Prostate gland (tissue), 2 donors: ENCODE results near the gene LAMP1. TPM values are rescaled to one million over a fixed set of nuclear protein-coding genes. Genes with fewer than 3 reads are reported as not detected.

Experiments
- DNase-seq: peaks from one replicate; pipeline ENCODE4 v3.0.0-alpha.2; 2019; ENCODE audit warnings: low spot score
- H3K27ac ChIP-seq, 2 donors: fragments of 200-600 bp; sonication (generic); 2 replicates each; pipeline ENCODE4 v1.5.1; 2017 to 2019
- H3K27me3 ChIP-seq: fragments of 200-600 bp; sonication (generic); replicated peaks from 2 replicates; pipeline ENCODE4 v1.5.1; 2019; ENCODE audit not compliant: insufficient read depth
- H3K36me3 ChIP-seq, 2 donors: fragments of 200-600 bp; sonication (generic); 1 replicate in 1 of 2; 2 replicates in 1 of 2; pipeline versions ENCODE4 v1.5.1 to v1.8.1; 2017 to 2019
- H3K4me1 ChIP-seq: fragments of 200-600 bp; sonication (generic); replicated peaks from 2 replicates; pipeline ENCODE4 v1.5.1; 2019
- H3K4me3 ChIP-seq, 2 donors: fragments of 200-600 bp; sonication (generic); 2 replicates each; pipeline ENCODE4 v1.5.1; 2017 to 2019
- H3K9me3 ChIP-seq: fragments of 200-600 bp; sonication (generic); 2 replicates; pipeline ENCODE4 v1.5.1; 2017
- POLR2A ChIP-seq: fragments of 450-650 bp; IDR thresholded peaks from one replicate; pipeline ENCODE4 v1.6.1; 2016; ENCODE audit warnings: antibody characterized with exemption, mild to moderate bottlenecking
- POLR2AphosphoS5 ChIP-seq: sonication (generic); formaldehyde crosslinking; IDR thresholded peaks from one replicate; pipeline ENCODE4 v1.6.1; 2017; ENCODE audit warnings: antibody characterized with exemption
- WGBS: methylation state at CpG from one replicate; pipeline ENCODE4 v1.1.5; 2018; 5-methylcytosine and 5-hydroxymethylcytosine counted together
- intact Hi-C: fragments of 100-400 bp; cut with DNase I; formaldehyde crosslinking; loops from one replicate; pipeline ENCODE4 v1.14.2; 2022
- total RNA-seq, 2 donors: library from RNA; depleted of rRNA; stranded (reverse); fragments of >200 nt; gene quantifications; one replicate each; pipeline ENCODE4 v1.1.0, GENCODE V29; 2016
- TF ChIP-seq, protein P1 (sequence below), 4 experiments: fragments of 200-600 bp in 2 of 4; fragments of 450-650 bp in 2 of 4; sonication (generic) in 2 of 4; IDR thresholded peaks; 1 replicate in 3 of 4; 2 replicates in 1 of 4; pipeline ENCODE4 v1.5.1; 2016 to 2019; ENCODE audit warnings: antibody characterized with exemption in 4 of 4, mild to moderate bottlenecking in 2 of 4, moderate library complexity in 2 of 4

The LAMP1 gene
- total RNA-seq, 2 donors from 2014 or later, result 214 to 246 TPM

DNA sequence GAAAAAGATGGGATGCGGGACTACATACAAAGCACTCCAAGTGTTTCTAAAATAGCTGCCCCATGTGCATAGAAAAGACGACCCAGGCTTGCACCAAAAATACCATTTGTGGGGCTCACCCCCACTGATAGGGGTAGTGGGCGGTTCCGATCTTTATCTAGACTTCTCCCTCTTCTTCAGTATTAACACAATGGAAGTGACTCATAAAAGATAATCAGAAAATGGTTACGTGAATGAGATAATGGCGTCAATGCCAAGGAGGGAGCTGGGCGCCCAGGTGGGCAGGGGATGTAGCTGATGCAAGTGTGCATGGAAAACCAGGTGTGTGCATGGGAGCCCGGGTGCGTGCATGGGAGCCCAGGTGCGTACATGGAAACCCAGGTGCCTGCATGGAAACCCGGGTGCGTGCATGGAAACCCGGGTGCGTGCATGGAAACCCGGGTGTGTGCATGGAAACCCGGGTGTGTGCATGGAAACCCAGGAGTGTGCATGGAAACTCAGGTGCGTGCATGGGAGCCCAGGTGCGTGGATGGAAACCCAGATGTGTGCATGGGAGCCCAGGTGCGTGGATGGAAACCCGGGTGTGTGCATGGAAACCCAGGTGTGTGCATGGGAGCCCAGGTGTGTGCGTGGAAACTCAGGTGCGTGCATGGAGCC, 32.7 kb downstream of the LAMP1 start:
- Histone ChIP-seq H3K36me3 (no peaks in the 10 kb centered on the region), H3K27ac (no peak overlapping the region), H3K4me3 (no peak overlapping the region), H3K9me3 (no peaks in the 10 kb centered on the region), H3K27me3 (no peaks in the 10 kb centered on the region), H3K4me1 (peaks cover 5% of the 10 kb centered on the region)
- 90% methylated on average over 22 of the region's 22 CpGs for WGBS
- intact Hi-C loops, result no loop called here
- no peak for DNase-seq
- no peak for TF ChIP-seq POLR2AphosphoS5
- TF ChIP-seq POLR2A, result no peak
- TF ChIP-seq, protein P1, sequence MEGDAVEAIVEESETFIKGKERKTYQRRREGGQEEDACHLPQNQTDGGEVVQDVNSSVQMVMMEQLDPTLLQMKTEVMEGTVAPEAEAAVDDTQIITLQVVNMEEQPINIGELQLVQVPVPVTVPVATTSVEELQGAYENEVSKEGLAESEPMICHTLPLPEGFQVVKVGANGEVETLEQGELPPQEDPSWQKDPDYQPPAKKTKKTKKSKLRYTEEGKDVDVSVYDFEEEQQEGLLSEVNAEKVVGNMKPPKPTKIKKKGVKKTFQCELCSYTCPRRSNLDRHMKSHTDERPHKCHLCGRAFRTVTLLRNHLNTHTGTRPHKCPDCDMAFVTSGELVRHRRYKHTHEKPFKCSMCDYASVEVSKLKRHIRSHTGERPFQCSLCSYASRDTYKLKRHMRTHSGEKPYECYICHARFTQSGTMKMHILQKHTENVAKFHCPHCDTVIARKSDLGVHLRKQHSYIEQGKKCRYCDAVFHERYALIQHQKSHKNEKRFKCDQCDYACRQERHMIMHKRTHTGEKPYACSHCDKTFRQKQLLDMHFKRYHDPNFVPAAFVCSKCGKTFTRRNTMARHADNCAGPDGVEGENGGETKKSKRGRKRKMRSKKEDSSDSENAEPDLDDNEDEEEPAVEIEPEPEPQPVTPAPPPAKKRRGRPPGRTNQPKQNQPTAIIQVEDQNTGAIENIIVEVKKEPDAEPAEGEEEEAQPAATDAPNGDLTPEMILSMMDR (IDR thresholded peaks at IDR 0.05), result no peak

DNA sequence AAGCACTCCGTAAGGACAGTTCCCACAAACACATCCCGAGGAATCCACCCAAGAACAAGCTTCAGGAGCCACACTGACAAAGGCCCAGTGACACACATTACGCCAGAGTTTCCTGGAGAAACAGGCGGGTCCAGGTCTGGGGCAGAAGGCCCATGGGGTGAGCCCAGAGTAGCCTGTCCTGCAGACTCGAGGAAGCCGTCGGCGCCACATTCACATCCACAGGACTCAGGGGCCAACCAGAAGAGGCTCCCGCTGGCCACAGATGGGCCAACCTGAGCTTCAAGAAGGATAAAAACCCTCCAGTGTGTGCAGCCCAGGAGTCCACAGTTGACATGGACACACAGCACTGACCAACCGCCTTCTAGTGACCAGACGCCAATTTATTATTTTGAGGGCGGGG, 35.6 kb downstream of the LAMP1 start:
- 96% methylated on average over 11 of the region's 12 CpGs for WGBS
- Histone ChIP-seq H3K27me3 (no peaks in the 10 kb centered on the region), H3K4me3 (no peak overlapping the region), H3K27ac (no peak overlapping the region), H3K9me3 (no peaks in the 10 kb centered on the region), H3K4me1 (peaks cover 5% of the 10 kb centered on the region), H3K36me3 (no peaks in the 10 kb centered on the region)
- intact Hi-C loops, result no loop called here
- no peak for DNase-seq
- TF ChIP-seq POLR2AphosphoS5 (no peak), POLR2A (no peak)
- TF ChIP-seq, protein P1 (IDR thresholded peaks at IDR 0.05), result no peak

DNA sequence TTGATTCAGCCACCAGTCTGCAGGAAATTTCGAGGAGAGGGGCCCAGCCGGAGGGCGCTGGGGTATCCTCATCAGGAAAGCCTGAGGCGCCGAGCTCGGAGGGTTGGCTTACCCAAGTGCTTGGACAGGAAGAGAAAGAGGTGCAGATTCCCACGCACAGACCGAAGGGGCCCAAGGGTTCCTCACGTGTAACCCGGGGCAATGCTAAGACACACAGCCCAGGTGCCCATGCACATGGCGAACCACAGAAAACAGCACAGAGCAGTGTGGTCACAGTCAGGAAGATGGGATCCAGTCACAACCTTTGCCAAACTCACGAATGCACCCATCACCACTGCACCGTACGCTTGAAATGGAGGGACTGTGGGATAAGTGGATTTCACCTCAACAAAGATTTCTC, 36.0 kb downstream of the LAMP1 start:
- Histone ChIP-seq H3K4me3 (no peak overlapping the region), H3K9me3 (no peaks in the 10 kb centered on the region), H3K36me3 (no peaks in the 10 kb centered on the region), H3K27ac (no peak overlapping the region), H3K4me1 (peaks cover 5% of the 10 kb centered on the region), H3K27me3 (no peaks in the 10 kb centered on the region)
- TF ChIP-seq POLR2A (no peak), POLR2AphosphoS5 (no peak)
- TF ChIP-seq, protein P1 (IDR thresholded peaks at IDR 0.05), result no peak
- intact Hi-C loops, result no loop called here
- WGBS, result 97% methylated on average over 14 of the region's 14 CpGs
- DNase-seq, result no peak

DNA sequence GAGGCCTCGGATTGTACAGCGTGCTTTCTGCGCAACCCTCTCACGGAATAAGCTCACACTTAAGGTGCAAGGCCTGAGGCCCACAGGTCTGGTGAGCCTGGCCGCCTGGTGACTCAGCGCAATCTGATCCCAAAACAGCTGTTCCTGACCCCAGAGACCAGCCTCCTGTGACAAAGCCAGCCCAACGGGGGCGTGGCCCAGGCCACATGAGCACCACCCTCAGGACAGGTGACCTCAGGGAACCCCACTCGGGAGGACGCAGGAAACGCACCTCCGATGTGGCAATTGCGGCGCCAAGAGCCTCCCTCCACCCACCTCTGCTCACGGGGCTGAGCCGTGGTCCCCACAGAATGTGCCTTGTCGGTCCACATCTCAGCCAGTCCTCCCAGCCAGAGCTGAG, 40.5 kb downstream of the LAMP1 start:
- Histone ChIP-seq H3K4me1 (no peaks in the 10 kb centered on the region), H3K36me3 (no peaks in the 10 kb centered on the region), H3K27ac (no peak overlapping the region), H3K27me3 (no peaks in the 10 kb centered on the region), H3K9me3 (no peaks in the 10 kb centered on the region), H3K4me3 (no peak overlapping the region)
- intact Hi-C loops, result no loop called here
- 78% methylated on average over 17 of the region's 17 CpGs for WGBS
- no peak for TF ChIP-seq POLR2AphosphoS5
- no peak for TF ChIP-seq POLR2A
- TF ChIP-seq, protein P1 (IDR thresholded peaks at IDR 0.05), result no peak
- DNase-seq, result no peak

DNA sequence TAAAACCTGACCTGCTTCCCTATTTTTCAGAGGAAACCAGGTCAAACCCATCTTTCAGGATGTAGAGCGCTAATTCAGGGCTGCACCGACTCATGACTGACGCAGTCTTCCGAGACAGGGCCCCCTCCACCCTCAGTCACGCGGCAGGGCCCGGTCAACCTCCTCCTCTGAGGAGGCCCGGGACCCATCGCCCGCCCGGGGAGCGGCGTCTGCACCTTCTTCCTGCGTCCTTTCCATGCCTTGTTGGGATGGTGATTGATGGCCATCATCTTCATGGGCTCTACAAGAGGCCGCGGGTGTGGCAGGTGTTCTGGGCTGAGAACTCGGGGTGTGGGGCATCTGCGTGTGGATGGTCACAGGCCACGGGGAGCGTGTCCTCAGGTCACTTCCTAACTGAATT, 40.9 kb downstream of the LAMP1 start:
- intact Hi-C loops, result no loop called here
- no peak overlapping the region for H3K27ac ChIP-seq
- no peaks in the 10 kb centered on the region for H3K27me3 ChIP-seq
- no peak overlapping the region for H3K4me3 ChIP-seq
- DNase-seq, result no peak
- H3K4me1 ChIP-seq, result no peaks in the 10 kb centered on the region
- H3K9me3 ChIP-seq, result no peaks in the 10 kb centered on the region
- H3K36me3 ChIP-seq, result no peaks in the 10 kb centered on the region
- TF ChIP-seq, protein P1 (IDR thresholded peaks at IDR 0.05), result no peak
- TF ChIP-seq POLR2AphosphoS5 (no peak), POLR2A (no peak)
- 99% methylated on average over 20 of the region's 20 CpGs for WGBS
